ENCODE measurements around the gene TMED5.

Gene TMED5

GRCh38 chr1:93124556-93125355 lies 55.5 kb downstream of the TMED5 start:
- DNase-seq (ENCODE audit: low read depth): no peak
- TF ChIP-seq, protein P1, sequence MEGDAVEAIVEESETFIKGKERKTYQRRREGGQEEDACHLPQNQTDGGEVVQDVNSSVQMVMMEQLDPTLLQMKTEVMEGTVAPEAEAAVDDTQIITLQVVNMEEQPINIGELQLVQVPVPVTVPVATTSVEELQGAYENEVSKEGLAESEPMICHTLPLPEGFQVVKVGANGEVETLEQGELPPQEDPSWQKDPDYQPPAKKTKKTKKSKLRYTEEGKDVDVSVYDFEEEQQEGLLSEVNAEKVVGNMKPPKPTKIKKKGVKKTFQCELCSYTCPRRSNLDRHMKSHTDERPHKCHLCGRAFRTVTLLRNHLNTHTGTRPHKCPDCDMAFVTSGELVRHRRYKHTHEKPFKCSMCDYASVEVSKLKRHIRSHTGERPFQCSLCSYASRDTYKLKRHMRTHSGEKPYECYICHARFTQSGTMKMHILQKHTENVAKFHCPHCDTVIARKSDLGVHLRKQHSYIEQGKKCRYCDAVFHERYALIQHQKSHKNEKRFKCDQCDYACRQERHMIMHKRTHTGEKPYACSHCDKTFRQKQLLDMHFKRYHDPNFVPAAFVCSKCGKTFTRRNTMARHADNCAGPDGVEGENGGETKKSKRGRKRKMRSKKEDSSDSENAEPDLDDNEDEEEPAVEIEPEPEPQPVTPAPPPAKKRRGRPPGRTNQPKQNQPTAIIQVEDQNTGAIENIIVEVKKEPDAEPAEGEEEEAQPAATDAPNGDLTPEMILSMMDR (IDR thresholded peaks at IDR 0.05; ENCODE audit: insufficient read depth, low read depth, low read length, missing control alignments): no peak
- H3K4me3 ChIP-seq (ENCODE audit: low read depth, low read length): no peak overlapping the region

- TF ChIP-seq, protein P1 (IDR thresholded peaks at IDR 0.05; ENCODE audit: insufficient read depth, low read depth, low read length, missing control alignments): no peak
- no peak for DNase-seq (ENCODE audit: low read depth)
These were observed 56.9 kb downstream of the TMED5 start for GRCh38 chr1:93123201-93123783.

DNA sequence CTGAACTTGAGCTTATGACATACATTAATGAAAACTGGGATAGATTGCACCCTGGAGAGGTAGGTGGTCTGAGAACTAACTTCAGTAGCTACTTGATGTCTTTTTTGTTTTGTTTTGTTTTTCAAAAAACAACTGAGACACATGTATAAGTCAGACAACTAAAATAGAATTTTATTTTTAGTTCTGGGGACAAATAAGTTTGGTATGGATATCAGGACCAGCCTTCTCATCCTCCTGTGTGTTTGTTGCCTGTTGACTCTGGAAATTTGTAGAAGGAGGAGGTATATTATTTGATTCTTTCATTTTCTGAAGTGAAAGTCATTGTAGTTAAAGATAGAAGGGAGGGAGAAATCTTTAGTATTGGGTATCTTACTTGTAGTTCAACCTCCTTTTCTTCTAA lies 59.6 kb downstream of the TMED5 start:
- TF ChIP-seq, protein P1 (IDR thresholded peaks at IDR 0.05; ENCODE audit: insufficient read depth, low read depth, low read length, missing control alignments): no peak
- H3K4me3 ChIP-seq (ENCODE audit: low read depth, low read length): no peak overlapping the region
- DNase-seq (ENCODE audit: low read depth): no peak

More at GRCh38 chr1:93123201-93123783, 56.9 kb downstream of the TMED5 start:
- no peak overlapping the region for H3K4me3 ChIP-seq (ENCODE audit: low read depth, low read length)

DNA sequence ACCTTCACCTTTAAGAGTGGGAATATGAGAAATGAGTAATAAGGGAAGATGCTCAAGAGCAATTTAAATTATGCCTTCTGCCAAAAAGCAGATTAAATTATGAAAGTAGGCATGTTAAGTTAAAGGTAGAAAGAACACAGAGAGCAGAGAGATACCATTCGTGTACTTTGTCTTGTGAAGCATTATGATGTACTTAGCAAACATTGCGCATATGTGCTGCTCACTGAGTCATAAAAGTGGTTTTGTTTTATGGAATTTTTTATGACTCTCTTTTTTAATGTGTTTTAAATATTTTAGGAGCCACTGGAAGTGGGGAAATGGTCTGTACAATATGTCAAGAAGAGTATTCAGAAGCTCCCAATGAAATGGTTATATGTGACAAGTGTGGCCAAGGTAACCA lies 65.8 kb downstream of the TMED5 start:
- TF ChIP-seq, protein P1 (IDR thresholded peaks at IDR 0.05; ENCODE audit: insufficient read depth, low read depth, low read length, missing control alignments): no peak
- H3K4me3 ChIP-seq (ENCODE audit: low read depth, low read length): no peak overlapping the region
- DNase-seq (ENCODE audit: low read depth): no peak

DNA sequence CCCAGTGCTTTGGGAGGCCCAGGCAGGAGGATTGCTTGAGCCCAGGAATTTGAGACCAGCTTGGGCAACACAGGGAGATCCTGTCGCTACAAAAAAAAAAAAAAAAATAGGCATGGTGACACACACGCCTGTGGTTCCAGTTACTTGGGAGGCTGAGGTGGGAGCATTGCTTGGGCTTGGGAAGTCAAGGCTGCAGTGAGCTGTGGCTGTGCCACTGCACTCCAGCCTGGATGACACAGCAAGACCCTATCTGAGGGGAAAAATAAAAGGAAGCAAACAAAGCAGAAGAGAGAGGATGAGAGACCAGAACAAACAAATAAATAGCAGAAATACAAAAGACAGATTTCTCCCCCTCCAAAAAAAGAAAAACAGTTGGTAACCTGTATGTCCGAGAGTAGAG lies 67.1 kb downstream of the TMED5 start:
- no peak overlapping the region for H3K4me3 ChIP-seq (ENCODE audit: low read depth, low read length)
- no peak for DNase-seq (ENCODE audit: low read depth)
- TF ChIP-seq, protein P1 (IDR thresholded peaks at IDR 0.05; ENCODE audit: insufficient read depth, low read depth, low read length, missing control alignments): no peak

DNA sequence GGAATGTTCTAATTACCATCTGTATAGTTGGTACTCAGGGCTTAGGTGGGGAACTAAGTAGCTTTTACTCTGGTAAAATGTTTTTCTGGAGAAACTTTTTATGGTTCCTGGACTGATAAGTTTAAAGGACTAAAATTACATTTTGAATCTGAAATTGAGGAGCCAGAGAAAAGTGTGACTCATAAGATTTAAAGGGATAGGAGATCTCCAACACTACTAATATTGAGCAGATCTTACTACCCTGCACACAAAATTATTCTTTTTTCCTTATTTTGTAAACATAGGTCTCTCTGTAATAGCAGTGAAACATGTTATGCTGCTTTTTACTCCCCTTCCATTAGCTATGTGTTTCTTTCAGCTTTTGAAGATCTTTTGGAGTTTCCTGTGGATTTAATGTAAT lies 68.7 kb downstream of the TMED5 start:
- no peak overlapping the region for H3K4me3 ChIP-seq (ENCODE audit: low read depth, low read length)
- TF ChIP-seq, protein P1 (IDR thresholded peaks at IDR 0.05; ENCODE audit: insufficient read depth, low read depth, low read length, missing control alignments): no peak
- DNase-seq (ENCODE audit: low read depth): no peak
